ENCODE results near the gene TBC1D14. TPM values are rescaled to one million over a fixed set of nuclear protein-coding genes. Genes with fewer than 3 reads are reported as not detected.

The TBC1D14 gene
- total RNA-seq, 3 donors from 2014 or later (not counting 1 experiment from before 2014, with no cell fraction given), result 36.0 to 54.7 (median 53.2) TPM

DNA sequence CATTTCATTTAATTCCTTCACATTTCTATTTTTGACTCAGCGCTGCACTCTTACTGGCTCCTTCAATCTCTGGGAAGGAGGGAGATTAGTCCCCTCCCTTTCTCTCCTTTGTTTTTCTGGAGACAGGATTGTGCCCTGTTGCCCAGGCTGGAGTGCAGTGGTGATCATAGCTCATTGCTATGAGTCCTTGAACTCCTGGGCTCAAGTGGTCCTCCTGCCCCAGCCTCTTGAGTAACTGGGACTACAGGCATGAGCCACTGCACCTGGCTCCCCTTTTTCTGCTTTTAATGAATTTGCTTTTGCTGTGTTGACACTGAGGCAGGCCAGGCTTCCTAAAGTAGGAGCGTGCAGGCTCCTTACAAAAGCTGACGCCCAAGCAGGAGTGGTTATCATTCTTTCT is 10.5 kb downstream of the TBC1D14 start:
- TF ChIP-seq, protein P1, sequence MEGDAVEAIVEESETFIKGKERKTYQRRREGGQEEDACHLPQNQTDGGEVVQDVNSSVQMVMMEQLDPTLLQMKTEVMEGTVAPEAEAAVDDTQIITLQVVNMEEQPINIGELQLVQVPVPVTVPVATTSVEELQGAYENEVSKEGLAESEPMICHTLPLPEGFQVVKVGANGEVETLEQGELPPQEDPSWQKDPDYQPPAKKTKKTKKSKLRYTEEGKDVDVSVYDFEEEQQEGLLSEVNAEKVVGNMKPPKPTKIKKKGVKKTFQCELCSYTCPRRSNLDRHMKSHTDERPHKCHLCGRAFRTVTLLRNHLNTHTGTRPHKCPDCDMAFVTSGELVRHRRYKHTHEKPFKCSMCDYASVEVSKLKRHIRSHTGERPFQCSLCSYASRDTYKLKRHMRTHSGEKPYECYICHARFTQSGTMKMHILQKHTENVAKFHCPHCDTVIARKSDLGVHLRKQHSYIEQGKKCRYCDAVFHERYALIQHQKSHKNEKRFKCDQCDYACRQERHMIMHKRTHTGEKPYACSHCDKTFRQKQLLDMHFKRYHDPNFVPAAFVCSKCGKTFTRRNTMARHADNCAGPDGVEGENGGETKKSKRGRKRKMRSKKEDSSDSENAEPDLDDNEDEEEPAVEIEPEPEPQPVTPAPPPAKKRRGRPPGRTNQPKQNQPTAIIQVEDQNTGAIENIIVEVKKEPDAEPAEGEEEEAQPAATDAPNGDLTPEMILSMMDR (IDR thresholded peaks at IDR 0.05), result no peak
- ATAC-seq, result no peak
- peak overlapping the region; percentile 52 to 75 for H3K27ac Mint-ChIP-seq

DNA sequence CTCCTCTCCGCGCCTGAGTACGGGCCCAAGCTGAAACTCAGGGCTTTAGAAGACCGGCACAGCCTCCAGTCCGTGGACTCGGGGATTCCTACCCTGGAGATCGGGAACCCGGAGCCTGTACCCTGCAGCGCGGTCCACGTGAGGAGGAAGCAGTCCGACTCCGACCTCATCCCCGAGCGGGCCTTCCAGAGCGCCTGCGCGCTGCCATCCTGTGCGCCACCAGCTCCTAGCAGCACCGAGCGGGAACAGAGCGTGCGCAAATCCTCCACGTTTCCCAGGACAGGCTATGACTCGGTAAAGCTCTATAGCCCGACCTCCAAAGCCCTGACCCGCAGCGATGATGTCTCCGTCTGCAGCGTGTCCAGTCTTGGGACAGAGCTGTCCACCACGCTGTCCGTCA is 13.9 kb downstream of the TBC1D14 start:
- Mint-ChIP-seq H3K36me3 (no peaks in the 10 kb centered on the region), H3K27ac (no peak overlapping the region)

More for the DNA sequence above, 10.5 kb downstream of the TBC1D14 start:
- Mint-ChIP-seq H3K4me1 (peaks cover 62 to 76% of the 10 kb centered on the region in 2 donors), H3K4me3 (peak overlapping the region; percentile 22), H3K36me3 (no peaks in the 10 kb centered on the region), H3K27me3 (ENCODE audit: low read depth in 2 of 2) (no peaks in the 10 kb centered on the region), H3K9me3 (no peaks in the 10 kb centered on the region)
- Histone ChIP-seq H3K27me3 (ENCODE audit: control insufficient read depth, insufficient read depth, low read length) (no peaks in the 10 kb centered on the region), H3K27ac (ENCODE audit: low read length) (no peak overlapping the region), H3K4me3 (ENCODE audit: low read length) (no peak overlapping the region), H3K9me3 (ENCODE audit: control insufficient read depth, insufficient read depth, low read length) (no peaks in the 10 kb centered on the region), H3K36me3 (ENCODE audit: control insufficient read depth, insufficient read depth, low read length) (peaks cover 15% of the 10 kb centered on the region), H3K4me1 (ENCODE audit: control insufficient read depth, insufficient read depth, low read length) (peaks cover 62% of the 10 kb centered on the region)
- no peak for DNase-seq
- WGBS (ENCODE audit: insufficient coverage), result 63% methylated on average over 3 of the region's 3 CpGs
- intact Hi-C loops (cut with micrococcal nuclease), result no loop called here

DNA sequence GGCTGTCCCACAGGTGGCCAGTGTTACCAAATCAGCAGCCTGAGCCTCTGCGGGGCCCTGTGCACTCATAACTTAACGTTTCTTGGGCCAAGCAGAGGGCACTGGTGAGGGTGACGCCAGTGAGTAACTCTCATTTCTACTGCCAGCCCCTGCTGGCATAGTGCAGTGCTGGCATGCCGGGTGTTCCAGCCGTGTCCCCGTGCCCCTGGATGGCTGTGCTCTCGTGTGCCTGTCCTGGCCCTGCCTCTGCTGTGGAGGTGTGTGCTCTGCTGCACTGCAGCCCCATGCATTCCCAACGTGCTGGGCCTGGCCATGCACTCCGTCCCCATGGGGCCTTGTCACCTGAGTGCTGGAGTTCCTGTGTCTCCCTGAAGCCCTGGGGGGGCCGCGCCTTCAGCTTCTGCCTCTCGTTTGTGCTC is 14.7 kb downstream of the TBC1D14 start:
- intact Hi-C loops (cut with micrococcal nuclease), result no loop called here
- no peak for ATAC-seq
- Histone ChIP-seq H3K27ac (ENCODE audit: low read length) (no peak overlapping the region), H3K27me3 (ENCODE audit: control insufficient read depth, insufficient read depth, low read length) (no peaks in the 10 kb centered on the region), H3K36me3 (ENCODE audit: control insufficient read depth, insufficient read depth, low read length) (peaks cover 15% of the 10 kb centered on the region), H3K4me1 (ENCODE audit: control insufficient read depth, insufficient read depth, low read length) (peaks cover 59% of the 10 kb centered on the region), H3K9me3 (ENCODE audit: control insufficient read depth, insufficient read depth, low read length) (no peaks in the 10 kb centered on the region), H3K4me3 (ENCODE audit: low read length) (no peak overlapping the region)
- no peak for DNase-seq
- peaks cover 69 to 80% of the 10 kb centered on the region in 2 donors for H3K4me1 Mint-ChIP-seq
- WGBS (ENCODE audit: insufficient coverage), result 95% methylated on average over 12 of the region's 12 CpGs
- no peaks in the 10 kb centered on the region for H3K36me3 Mint-ChIP-seq
- H3K4me3 Mint-ChIP-seq, result no peak overlapping the region
- H3K27ac Mint-ChIP-seq, result peak overlapping the region in 1 of 2 donors; percentile 70
- TF ChIP-seq, protein P1 (IDR thresholded peaks at IDR 0.05), result no peak
- no peaks in the 10 kb centered on the region for H3K27me3 Mint-ChIP-seq (ENCODE audit: low read depth in 2 of 2)
- H3K9me3 Mint-ChIP-seq, result no peaks in the 10 kb centered on the region

More for the DNA sequence above, 13.9 kb downstream of the TBC1D14 start:
- no peaks in the 10 kb centered on the region for H3K27me3 Mint-ChIP-seq (ENCODE audit: low read depth in 2 of 2)
- TF ChIP-seq, protein P1 (IDR thresholded peaks at IDR 0.05), result no peak
- H3K4me3 Mint-ChIP-seq, result no peak overlapping the region
- no peak overlapping the region for H3K27ac ChIP-seq (ENCODE audit: low read length)
- H3K4me1 Mint-ChIP-seq, result peaks cover 67 to 76% of the 10 kb centered on the region in 2 donors
- H3K27me3 ChIP-seq (ENCODE audit: control insufficient read depth, insufficient read depth, low read length), result no peaks in the 10 kb centered on the region
- WGBS (ENCODE audit: insufficient coverage), result 98% methylated on average over 32 of the region's 32 CpGs
- no peaks in the 10 kb centered on the region for H3K9me3 ChIP-seq (ENCODE audit: control insufficient read depth, insufficient read depth, low read length)
- H3K36me3 ChIP-seq (ENCODE audit: control insufficient read depth, insufficient read depth, low read length), result peaks cover 15% of the 10 kb centered on the region
- H3K4me1 ChIP-seq (ENCODE audit: control insufficient read depth, insufficient read depth, low read length), result peaks cover 59% of the 10 kb centered on the region
- intact Hi-C loops (cut with micrococcal nuclease), result no loop called here
- no peaks in the 10 kb centered on the region for H3K9me3 Mint-ChIP-seq
- no peak for ATAC-seq
- DNase-seq, result no peak
- no peak overlapping the region for H3K4me3 ChIP-seq (ENCODE audit: low read length)

DNA sequence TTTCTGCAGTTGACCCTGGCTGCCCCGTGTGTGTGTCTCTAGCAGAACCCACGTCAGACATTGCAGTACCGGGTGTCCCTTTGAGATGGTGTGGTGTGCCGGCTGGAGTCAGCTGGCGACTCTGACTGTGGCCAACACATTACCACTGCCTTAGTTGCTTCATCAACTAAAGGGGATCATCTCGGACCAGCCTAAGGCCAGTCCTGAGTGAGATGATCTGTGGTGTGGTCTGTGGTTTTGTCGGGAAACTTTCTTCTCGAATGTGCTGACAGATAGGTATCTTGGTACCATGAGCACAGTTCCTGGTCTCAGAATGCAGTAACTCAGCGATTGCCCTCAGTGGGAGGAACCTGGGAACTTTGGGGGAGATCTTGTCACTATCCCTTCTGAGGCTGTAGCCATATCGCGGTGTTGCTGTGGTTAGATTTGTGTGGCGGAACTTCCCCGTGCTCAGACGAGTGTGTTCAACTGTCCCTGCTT is 15.8 kb downstream of the TBC1D14 start:
- no peaks in the 10 kb centered on the region for H3K9me3 ChIP-seq (ENCODE audit: control insufficient read depth, insufficient read depth, low read length)
- Mint-ChIP-seq H3K27ac (peak overlapping the region; percentile 45 to 70), H3K36me3 (no peaks in the 10 kb centered on the region), H3K4me3 (peak overlapping the region; percentile 67), H3K27me3 (ENCODE audit: low read depth in 2 of 2) (no peaks in the 10 kb centered on the region), H3K9me3 (no peaks in the 10 kb centered on the region), H3K4me1 (peaks cover 72 to 85% of the 10 kb centered on the region in 2 donors)
- WGBS (ENCODE audit: insufficient coverage), result 18% methylated on average over 14 of the region's 14 CpGs
- H3K27ac ChIP-seq (ENCODE audit: low read length), result no peak overlapping the region
- intact Hi-C loops (cut with micrococcal nuclease), result no loop called here
- TF ChIP-seq, protein P1 (IDR thresholded peaks at IDR 0.05), result no peak
- H3K4me3 ChIP-seq (ENCODE audit: low read length), result no peak overlapping the region
- peaks cover 15% of the 10 kb centered on the region for H3K36me3 ChIP-seq (ENCODE audit: control insufficient read depth, insufficient read depth, low read length)
- DNase-seq (peak in 1 of 2 donors; percentile 58), ATAC-seq (peak; percentile 63 to 86 (median 76))
- no peaks in the 10 kb centered on the region for H3K27me3 ChIP-seq (ENCODE audit: control insufficient read depth, insufficient read depth, low read length)
- peaks cover 67% of the 10 kb centered on the region for H3K4me1 ChIP-seq (ENCODE audit: control insufficient read depth, insufficient read depth, low read length)

Measured in natural killer cell (primary cell).